Stimulated activated CD4-positive, alpha-beta T cell treated with anti-CD3 and anti-CD28 coated beads, Interleukin-4, amount 100 ng/mL, for 24 hours (primary cell): ENCODE results near the gene ZBTB26.
"Not testable (repeated sequence)": the region's sequence is repeated elsewhere in the genome, so short reads cannot be mapped to it uniquely, and the experiment has no call there.

Experiments
- DNase-seq: peaks from one replicate; pipeline ENCODE4 v3.0.0-alpha.2; 2020

ZBTB26 gene

DNA sequence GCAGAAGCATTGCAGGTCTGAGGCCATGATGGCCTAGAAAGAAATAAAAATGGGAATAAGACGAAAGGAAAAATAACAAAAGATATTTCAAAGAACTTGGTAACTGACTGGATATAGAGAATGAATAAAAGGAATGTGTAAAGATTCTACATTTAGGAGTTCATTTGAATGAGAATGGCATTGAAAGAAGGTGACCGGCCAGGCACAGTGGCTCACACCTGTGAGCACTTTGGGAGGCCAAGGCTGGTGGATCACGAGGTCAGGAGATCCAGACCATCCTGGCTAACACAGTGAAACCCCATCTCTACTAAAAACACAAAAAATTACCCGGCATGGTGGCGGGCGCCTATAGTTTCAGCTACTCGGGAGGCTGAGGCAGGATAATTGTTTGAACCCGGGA lies 8.6 kb downstream of the ZBTB26 start:
- DNase-seq: no peak

DNA sequence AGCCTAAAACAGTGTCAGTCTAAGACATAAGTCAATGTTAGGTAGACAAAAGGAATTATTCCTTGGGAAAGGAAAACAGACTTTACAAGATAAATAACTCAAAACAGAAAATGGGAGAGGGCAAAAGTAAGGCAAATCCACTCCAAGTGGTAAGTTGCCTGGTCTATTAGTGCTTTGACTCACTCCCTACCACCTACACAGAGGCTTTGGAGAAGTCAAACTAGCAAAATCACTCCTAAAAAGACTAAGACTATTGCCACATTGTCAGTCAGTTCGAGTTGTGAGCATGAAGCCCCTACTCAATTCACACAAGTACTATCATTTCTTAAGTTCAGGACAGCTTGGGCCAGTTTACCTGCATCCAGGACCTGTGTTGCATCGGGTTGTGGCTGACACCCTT lies 13.0 kb downstream of the ZBTB26 start:
- DNase-seq: no peak

DNA sequence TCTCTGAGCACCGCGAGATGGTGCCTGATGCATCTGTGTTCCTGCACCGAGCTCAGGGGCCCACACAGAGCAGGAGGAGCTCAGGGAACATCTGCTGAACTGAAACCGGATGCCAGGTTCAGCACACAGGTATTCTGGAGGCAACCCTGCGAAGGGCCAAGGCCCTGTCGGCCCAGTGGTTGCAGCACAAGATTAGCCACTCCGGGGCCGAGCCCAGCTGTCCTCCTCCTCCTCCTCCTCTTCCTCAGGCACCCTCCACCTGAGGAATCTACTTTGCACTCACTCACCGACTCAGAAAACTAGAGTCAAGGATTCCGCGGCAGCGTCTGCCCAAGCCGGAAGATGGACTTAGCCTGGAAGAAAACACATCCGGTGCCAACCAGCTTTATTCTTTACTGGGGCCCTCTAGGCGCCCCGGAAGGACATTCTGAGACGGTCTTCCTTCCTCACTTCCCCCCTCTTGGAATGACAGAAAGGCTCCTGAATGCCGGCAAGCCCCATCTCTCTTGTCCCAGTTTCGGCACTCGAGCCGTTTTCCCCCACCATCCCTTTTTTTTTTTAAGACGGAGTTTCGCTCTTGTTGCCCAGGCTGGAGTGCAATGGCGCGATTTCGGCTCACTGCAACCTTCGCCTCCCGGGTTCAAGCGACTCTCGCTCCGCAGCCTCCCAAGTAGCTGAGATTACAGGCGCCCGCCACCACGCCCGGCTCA lies 18.2 kb downstream of the ZBTB26 start, which contains the start of gene ZBTB6:
Gene ZBTB6, minus strand, starts transcription at position 360 of the 710 bp plus-strand sequence. CDS start 1,251 bp downstream, outside the sequence.
- DNase-seq: peak; percentile 77

DNA sequence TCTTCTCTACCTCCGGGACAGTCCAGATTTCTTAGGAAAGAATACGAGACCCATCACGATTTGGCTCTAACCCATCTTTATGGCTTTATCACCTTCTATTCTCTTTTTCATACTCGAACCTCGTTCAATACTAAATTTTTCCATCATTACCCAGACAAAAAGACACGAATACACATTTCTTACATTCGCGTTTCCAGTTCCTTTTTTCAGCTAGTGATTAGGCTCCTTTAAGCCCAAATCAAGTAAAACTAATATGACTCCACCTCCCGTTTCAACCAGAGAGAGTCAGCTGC lies 18.7 kb downstream of the ZBTB26 start:
- DNase-seq: no peak

DNA sequence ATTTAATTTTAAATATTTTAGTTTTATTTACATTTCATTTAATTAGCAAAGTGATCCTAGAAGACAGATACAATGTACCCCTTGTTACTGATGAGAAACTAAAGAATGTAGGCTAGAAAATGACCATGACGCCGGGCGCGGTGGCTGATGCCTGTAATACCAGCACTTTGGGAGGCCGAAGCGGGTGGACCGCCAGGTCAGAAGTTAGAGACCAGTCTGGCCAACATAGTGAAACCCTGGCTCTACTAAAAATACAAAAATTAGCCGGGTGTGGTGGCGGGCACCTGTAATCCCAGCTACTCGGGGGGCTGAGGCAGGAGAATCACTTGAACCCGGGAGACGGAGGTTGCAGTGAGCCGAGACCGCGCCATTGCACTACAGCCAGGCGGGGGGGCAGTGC lies 25.2 kb downstream of the ZBTB26 start:
- DNase-seq: not testable (repeated sequence)

DNA sequence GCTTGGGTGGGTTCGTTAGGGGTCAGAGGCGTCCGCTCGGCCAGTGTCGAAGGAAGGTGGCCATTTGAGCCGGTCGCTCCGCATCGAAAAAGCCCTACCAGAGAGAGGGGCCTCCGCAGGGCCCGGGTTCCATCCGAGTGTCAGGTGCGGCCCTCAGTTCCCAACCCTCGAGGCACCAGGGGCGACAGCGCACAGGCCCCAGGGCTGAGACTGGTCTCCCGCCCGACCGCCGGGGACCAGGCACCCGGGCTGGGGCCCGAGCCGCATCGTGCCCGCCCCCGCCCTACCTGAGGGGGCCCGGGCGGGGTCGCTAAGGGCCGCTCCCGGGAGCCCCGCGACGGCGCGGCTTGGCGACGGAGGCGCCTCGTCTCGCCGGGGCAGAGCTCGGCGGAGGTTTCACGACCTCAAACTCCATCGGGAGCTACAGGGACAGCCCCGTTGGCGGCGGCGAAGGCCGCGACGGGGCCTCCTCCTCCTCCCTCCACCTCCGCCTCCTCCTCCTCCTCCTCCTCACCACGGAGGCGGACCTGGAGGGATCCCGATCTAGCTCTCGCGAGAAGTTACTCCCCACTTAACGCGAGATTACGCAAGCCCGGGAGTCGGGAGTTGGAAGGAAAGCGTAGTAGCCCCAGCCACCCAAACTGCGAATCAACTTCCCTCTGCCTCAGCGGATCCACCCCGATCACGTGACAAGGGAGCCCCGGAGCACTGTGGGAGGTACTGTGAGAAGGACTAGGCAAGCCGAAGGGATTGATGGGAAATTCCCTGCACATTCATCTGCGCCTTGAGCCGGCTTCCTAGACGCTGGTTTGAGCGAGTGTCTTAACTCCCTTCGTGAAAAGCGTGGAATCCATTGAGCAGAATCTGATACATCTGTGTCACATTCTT lies 26.2 kb downstream of the ZBTB26 start, which contains the start of gene RC3H2:
Gene RC3H2, minus strand, starts transcription at position 537 of the 888 bp plus-strand sequence. CDS start 7,850 bp downstream, outside the sequence.
- DNase-seq: peak; percentile 98

DNA sequence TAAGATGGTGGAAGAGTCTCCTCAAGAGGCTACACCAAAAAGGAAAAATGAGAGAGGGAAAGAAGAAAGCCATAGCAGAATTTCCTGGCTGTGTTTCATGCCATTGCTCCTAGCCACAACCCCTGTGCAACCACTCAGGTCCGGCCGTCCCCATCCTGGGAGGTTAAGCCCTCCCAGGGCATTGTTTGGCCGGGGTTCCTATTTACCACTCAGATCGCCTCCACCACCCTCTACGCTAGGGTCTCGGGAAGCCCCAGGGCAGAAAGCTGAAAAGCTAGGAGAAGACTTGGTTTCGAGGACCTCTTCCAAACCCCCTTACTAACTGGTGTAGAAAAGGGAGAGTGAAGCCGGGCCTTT lies 26.9 kb downstream of the ZBTB26 start:
- peak; percentile 28 for DNase-seq

DNA sequence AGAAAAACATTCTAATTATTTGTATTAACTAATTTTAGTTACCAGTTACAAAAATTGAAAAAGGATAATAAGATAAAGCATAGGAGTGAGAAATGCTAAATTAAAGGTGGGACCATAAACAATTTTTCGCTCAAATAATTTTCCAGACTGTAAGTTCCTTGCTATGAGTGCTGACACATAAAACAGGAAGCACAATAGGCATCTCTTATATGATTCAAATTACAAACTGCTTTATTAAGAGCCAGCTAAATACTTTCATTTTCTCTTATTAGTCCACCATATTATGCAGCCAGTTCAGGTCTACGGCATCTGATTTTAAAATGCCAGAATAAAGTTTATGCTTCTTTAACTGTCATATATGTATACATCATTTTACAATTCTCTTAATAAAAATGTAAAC lies 30.5 kb downstream of the ZBTB26 start:
- no peak for DNase-seq

DNA sequence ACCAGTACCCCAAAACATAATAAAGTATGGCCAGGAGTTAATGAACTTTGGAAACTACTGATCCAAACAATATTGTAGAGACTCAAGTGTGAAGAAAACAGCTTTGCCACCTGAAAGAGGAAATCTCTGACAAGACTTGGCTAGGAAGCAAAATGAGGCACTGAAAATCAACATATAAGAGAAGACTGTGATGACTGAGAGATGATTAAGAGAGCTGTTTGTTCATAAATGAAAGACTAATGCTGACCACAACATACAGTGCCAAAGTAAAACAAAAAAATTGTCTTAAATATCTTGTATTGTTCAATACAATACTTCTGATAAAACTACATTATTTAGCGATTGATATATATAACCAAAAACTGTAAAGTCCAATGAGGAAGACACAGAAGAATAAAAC lies 33.3 kb downstream of the ZBTB26 start:
- no peak for DNase-seq

DNA sequence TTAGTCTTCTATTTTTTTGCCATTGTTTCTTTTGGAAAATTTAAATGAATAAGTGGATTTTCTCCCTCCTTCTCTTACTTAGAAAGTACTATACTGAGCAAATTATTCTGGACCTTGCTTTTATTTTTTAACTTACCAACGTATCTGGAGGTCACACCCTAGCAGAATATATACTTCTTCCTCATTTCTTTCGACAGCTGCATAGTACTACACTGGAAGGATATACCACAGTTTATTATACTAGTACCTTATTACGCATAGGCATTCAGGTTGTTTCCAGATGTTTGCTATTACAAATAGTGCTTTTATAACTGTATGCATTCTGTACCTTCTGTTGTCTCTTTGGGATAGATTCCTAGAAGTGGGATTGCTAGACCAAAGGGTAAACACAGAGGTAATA lies 42.8 kb downstream of the ZBTB26 start:
- no peak for DNase-seq

DNA sequence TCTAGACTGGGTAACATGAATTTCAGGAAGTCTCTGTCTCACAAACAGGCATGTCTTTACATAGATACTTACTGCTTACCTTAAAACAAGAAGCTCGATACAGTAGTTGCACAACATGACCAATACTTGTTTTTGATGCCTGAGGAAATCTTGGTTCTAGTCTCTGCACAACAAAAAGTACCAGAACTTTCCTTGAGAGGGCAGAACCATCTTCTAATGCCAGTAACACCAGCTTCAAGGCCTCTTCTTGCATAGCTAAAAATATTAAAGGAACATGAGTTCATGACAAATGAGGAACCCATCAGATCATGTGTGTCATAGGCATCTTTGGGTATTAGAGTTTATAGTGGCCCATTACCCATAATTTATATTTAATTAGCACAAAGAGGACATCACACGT lies 48.2 kb downstream of the ZBTB26 start:
- no peak for DNase-seq

DNA sequence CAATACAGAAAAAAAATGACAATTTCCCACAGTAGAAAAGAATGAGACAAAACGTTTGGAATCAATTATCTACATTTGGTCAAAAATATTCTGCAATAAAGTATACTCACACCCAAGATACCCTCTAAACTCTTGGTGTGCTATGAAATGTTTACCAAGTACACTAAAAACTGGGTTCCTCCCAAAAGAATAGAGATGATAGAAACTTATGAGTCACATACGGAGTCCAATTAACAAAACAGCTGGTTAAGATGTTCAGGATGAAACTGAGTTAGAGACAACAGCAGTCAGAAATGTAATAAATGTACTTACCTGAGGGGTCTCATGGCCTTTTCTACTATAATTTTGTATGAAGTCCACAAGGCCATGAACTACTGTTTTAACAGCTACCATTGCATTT lies 51.9 kb downstream of the ZBTB26 start:
- no peak for DNase-seq

DNA sequence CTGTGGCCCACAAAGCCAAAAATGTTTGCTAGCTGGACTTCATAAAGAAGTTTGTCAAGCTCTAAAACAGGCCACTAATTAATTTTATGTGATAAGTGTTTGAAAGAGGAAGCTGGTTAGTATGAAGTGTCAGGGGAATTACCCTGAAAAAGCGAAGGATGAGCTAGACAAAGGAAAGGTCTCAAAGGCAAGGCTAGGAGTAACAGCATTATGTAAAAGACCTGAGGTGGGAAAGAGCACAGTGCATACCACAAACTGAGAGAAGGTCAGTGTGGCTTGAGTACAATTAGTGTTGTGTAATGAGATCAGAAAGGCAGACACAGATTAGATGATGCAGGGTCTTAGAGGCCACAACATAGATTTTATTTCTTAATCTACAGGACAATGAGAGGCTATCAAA lies 55.8 kb downstream of the ZBTB26 start:
- DNase-seq: no peak

DNA sequence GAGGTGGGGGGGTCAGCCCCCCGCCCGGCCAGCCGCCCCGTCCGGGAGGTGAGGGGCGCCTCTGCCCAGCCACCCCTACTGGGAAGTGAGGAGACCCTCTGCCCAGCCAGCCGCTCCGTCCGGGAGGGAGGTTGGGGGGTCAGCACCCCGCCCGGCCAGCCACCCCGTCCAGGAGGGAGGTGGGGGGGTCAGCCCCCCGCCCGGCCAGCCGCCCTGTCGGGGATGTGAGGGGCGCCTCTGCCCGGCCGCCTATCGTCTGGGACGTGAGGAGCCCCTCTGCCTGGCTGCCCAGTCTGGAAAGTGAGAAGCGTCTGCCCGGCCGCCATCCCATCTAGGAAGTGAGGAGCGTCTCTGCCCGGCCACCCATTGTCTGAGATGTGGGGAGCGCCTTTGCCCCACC lies 64.0 kb downstream of the ZBTB26 start:
- not testable (repeated sequence) for DNase-seq

DNA sequence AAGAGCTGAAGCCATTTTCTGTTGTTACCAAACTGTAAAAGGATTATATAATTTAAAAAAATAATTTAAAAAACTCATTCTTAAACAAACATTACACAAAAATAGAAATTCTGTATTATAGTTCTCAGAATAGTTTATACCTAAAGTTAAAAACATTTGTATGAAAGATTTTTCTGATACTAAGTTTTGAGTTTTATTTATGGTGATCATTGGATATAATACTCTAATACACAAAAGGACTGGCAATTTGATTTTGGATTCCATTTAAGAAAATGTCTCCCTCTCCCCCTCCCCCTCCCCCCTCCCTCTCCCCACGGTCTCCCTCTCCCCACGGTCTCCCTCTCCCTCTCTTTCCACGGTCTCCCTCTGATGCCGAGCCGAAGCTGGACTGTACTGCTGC lies 65.2 kb downstream of the ZBTB26 start:
- DNase-seq: no peak
